HUES64 (cell line): ENCODE results near the gene UHRF2.
"Not testable (repeated sequence)": the region's sequence is repeated elsewhere in the genome, so short reads cannot be mapped to it uniquely, and the experiment has no call there.

Source experiments
- H3K27ac ChIP-seq: 2 replicates; pipeline ENCODE4 v1.7.0; 2013; ENCODE audit warnings: low read depth, low read length, inconsistent platforms
- H3K27me3 ChIP-seq: 2 replicates; pipeline ENCODE4 v1.6.1; 2013; ENCODE audit warnings: mild to moderate bottlenecking, low read length; ENCODE audit not compliant: insufficient read depth
- H3K36me3 ChIP-seq: 2 replicates; pipeline ENCODE4 v1.6.1; 2013; ENCODE audit warnings: mild to moderate bottlenecking, low read length; ENCODE audit not compliant: insufficient read depth
- H3K4me1 ChIP-seq: 2 replicates; pipeline ENCODE4 v1.6.1; 2013; ENCODE audit warnings: mild to moderate bottlenecking, low read length, moderate library complexity; ENCODE audit not compliant: insufficient read depth
- H3K4me3 ChIP-seq: 2 replicates; pipeline ENCODE4 v1.5.1; 2013; ENCODE audit warnings: mild to moderate bottlenecking, low read length, moderate library complexity
- H3K9ac ChIP-seq: 2 replicates; pipeline ENCODE4 v1.6.1; 2013; ENCODE audit warnings: mild to moderate bottlenecking, low read depth, low read length
- H3K9me3 ChIP-seq: 2 replicates; pipeline ENCODE4 v1.6.1; 2013; ENCODE audit warnings: low read depth, low read length; ENCODE audit not compliant: insufficient read depth
- whole genome bisulfite sequencing: fragments of 150-250, 120-280 bp; methylation state at CpG from one replicate; pipeline ENCODE4 v1.1.7; 2013; ENCODE audit warnings: missing lambda C conversion rate; 5-methylcytosine and 5-hydroxymethylcytosine counted together

The UHRF2 gene

DNA sequence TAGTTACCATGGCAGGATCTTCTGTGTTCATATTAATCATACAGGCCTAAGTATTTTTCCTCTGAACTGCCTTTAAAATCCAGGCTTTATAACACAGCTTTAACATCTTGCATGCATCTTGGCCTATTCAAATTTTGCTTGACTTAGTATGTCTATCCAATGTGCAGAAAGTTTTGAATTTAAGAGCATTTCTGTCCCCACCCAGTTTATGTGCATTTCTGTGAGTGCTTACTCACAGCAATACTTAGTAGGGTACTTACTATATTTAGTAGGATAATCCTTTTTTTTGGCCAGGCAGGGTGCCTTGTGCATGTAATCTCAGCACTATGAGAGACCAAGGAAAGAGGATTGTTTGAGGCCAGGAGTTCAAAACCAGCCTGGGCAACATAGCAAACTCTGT lies 18.0 kb downstream of the UHRF2 start:
- Histone ChIP-seq H3K4me1 (no peaks in the 10 kb centered on the region), H3K27ac (no peak overlapping the region), H3K4me3 (no peak overlapping the region), H3K9me3 (no peaks in the 10 kb centered on the region), H3K27me3 (no peaks in the 10 kb centered on the region), H3K36me3 (peaks cover 18% of the 10 kb centered on the region), H3K9ac (no peak overlapping the region)

DNA sequence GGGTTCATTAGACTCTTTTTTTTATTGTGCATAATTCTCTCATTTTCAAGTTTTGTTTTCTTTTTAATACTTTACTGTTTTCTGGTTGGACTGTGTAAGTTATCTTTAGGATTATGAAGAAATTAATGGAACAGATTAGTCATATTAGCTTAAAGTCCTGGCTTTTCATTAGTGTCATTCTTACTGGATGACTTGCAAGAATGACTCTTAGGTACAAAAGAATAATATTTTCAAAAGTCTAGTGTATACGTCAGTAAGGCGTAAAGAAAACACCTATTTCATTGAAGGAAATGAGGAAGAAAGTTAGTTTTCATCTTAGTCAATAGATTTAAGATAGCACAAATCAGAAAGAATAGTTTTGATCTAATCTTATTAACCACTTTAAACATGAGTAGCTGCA lies 20.4 kb downstream of the UHRF2 start:
- H3K9me3 ChIP-seq: no peaks in the 10 kb centered on the region
- no peaks in the 10 kb centered on the region for H3K4me1 ChIP-seq
- H3K27ac ChIP-seq: no peak overlapping the region
- H3K36me3 ChIP-seq: peaks cover 29% of the 10 kb centered on the region
- H3K27me3 ChIP-seq: no peaks in the 10 kb centered on the region
- no peak overlapping the region for H3K9ac ChIP-seq
- WGBS: 100% methylated on average over 2 of the region's 2 CpGs
- no peak overlapping the region for H3K4me3 ChIP-seq

DNA sequence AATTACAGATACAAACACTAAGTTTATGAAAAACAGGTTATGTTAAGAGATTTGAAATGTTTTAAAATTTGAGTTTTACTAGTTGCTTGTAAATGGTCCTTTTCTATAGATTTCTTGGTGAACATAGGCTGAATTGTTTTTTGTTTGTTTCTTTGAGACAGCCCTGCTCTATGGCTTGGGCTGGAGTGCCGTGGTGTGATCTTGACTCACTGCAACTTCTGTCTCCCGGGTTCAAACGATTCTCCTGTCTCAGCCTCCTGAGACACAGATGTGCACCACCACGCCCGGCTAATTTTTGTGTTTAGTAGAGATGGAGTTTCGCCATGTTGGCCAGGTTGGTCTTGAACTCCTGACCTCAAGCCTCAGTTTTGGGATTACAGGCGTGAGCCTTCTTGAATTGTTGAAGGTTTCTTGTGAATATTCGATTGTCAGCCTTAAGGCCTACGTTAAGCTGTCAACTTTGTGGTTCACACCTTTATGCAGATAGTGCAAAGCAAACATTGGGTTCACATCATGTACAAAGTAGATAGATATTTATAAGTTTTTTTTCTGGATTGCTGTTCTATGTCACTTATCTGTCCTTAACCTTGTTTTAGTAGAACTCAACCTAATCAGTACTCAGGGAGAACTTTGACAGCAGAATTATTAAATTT lies 26.2 kb downstream of the UHRF2 start:
- peaks cover 30% of the 10 kb centered on the region for H3K36me3 ChIP-seq
- H3K4me1 ChIP-seq: 0 out of 2 replicates have a peak, but pooled peaks cover 3% of the 10 kb centered on the region
- H3K9me3 ChIP-seq: no peaks in the 10 kb centered on the region
- WGBS: 96% methylated on average over 9 of the region's 9 CpGs
- H3K9ac ChIP-seq: no peak overlapping the region
- H3K4me3 ChIP-seq: no peak overlapping the region
- no peak overlapping the region for H3K27ac ChIP-seq
- no peaks in the 10 kb centered on the region for H3K27me3 ChIP-seq

DNA sequence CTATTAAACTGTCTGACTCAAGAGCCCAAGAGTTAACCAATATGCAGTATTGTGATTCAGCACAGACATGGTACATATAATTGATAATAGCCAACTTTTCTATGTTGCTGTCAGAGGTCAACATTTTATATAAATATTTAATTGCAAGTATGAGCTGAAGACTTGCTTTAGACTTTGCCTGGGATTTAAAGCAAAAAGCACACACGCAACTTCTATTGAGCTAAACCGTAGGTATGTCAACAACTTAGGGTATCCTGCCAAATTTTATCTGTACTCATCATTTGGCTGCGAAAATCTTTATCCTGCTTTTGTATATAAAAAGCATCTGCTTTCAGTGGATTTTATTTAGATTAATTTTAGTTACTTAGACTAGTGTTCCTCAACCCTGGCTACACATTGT lies 27.4 kb downstream of the UHRF2 start:
- WGBS: 89% methylated on average over 3 of the region's 3 CpGs
- Histone ChIP-seq H3K36me3 (peaks cover 25% of the 10 kb centered on the region), H3K27me3 (no peaks in the 10 kb centered on the region), H3K27ac (no peak overlapping the region), H3K9me3 (no peaks in the 10 kb centered on the region), H3K4me3 (no peak overlapping the region), H3K9ac (no peak overlapping the region), H3K4me1 (0 out of 2 replicates have a peak, but pooled peaks cover 3% of the 10 kb centered on the region)

GRCh38 chr9:6441269-6441668 lies 28.3 kb downstream of the UHRF2 start:
- Histone ChIP-seq H3K4me1 (0 out of 2 replicates have a peak, but pooled peaks cover 3% of the 10 kb centered on the region), H3K27ac (no peak overlapping the region), H3K4me3 (no peak overlapping the region), H3K36me3 (peaks cover 25% of the 10 kb centered on the region), H3K27me3 (no peaks in the 10 kb centered on the region), H3K9me3 (no peaks in the 10 kb centered on the region), H3K9ac (no peak overlapping the region)
- WGBS: no CpG with 5 or more reads among the region's 1 CpG

DNA sequence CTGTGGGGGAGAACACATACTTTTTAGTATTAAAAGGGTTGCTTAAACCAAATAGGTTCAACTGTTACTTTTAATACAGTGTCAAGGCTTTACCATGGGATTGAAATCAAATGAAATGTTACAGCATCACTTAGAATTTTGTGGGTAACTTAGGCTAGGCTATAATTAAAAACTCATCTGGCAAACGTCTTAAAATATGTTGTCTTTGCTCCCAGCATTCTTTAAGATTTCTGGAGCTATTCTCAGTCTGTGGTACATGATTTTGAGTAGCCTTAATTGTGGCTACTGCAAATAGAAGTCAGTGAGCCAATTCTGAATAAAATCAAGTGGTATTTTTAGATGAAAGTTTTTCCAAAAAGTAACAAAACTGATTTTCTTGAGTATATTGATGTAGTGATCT lies 30.7 kb downstream of the UHRF2 start:
- Histone ChIP-seq H3K4me1 (peaks cover 3% of the 10 kb centered on the region; the same call in 1 of the 2 replicates), H3K4me3 (no peak overlapping the region), H3K27ac (no peak overlapping the region), H3K9ac (no peak overlapping the region), H3K36me3 (peaks cover 6% of the 10 kb centered on the region; the same call in 1 of the 2 replicates), H3K27me3 (no peaks in the 10 kb centered on the region), H3K9me3 (no peaks in the 10 kb centered on the region)
- 91% methylated on average over 1 of the region's 1 CpG for WGBS

DNA sequence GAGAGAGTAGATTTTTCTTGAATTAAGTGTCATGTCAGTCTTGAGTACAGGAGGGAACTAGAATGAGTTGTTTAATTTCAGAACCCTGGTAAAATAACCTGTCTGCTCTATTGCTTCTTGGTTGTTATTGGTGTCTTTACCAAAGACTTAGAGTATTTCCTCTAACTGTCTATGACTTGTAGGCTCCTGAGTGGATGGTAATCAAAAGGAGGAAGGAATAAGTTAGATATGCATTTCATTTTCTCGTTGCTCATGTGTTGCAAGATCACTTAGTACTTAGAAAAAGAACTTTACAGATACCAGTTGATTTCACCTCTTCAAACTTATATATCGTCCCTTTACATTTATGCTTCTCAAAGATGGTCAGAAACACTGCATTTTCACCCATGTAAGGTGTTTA lies 31.1 kb downstream of the UHRF2 start:
- H3K4me3 ChIP-seq: no peak overlapping the region
- H3K9me3 ChIP-seq: no peaks in the 10 kb centered on the region
- no peaks in the 10 kb centered on the region for H3K27me3 ChIP-seq
- peaks cover 6% of the 10 kb centered on the region; the same call in 1 of the 2 replicates for H3K4me1 ChIP-seq
- no peak overlapping the region for H3K27ac ChIP-seq
- H3K36me3 ChIP-seq: peaks cover 5% of the 10 kb centered on the region; the same call in 1 of the 2 replicates
- no peak overlapping the region for H3K9ac ChIP-seq
- WGBS: 96% methylated on average over 2 of the region's 2 CpGs

DNA sequence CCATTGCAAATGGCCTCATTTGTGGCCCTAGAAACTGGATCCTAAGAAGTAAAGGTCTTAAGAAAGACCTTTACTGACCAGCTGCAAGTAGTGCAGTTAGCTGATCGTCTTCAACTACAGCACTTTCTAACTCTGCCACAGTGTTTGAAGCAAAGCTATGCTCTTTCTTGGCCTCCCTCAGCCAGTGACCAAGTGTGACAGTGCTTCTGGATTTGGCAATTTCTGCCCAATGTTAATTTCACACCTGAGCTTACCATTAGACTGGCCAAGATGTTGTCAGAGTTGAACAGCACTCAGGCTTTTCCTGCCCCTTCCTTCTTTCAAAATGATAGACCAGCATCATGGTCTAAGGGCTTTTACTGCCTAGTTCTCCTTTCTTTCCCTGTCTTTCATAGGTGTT lies 36.1 kb downstream of the UHRF2 start:
- H3K9me3 ChIP-seq: no peaks in the 10 kb centered on the region
- no peak overlapping the region for H3K9ac ChIP-seq
- H3K27me3 ChIP-seq: no peaks in the 10 kb centered on the region
- H3K27ac ChIP-seq: no peak overlapping the region
- H3K4me1 ChIP-seq: peaks cover 11% of the 10 kb centered on the region
- H3K4me3 ChIP-seq: no peak overlapping the region
- 89% methylated on average over 1 of the region's 1 CpG for WGBS
- no peaks in the 10 kb centered on the region for H3K36me3 ChIP-seq

- H3K4me3 ChIP-seq: no peak overlapping the region
- H3K9me3 ChIP-seq: no peaks in the 10 kb centered on the region
- no peak overlapping the region for H3K9ac ChIP-seq
- peaks cover 11% of the 10 kb centered on the region for H3K4me1 ChIP-seq
- H3K27me3 ChIP-seq: no peaks in the 10 kb centered on the region
- H3K27ac ChIP-seq: no peak overlapping the region
- H3K36me3 ChIP-seq: no peaks in the 10 kb centered on the region
These were observed 36.6 kb downstream of the UHRF2 start for GRCh38 chr9:6449645-6450044.

DNA sequence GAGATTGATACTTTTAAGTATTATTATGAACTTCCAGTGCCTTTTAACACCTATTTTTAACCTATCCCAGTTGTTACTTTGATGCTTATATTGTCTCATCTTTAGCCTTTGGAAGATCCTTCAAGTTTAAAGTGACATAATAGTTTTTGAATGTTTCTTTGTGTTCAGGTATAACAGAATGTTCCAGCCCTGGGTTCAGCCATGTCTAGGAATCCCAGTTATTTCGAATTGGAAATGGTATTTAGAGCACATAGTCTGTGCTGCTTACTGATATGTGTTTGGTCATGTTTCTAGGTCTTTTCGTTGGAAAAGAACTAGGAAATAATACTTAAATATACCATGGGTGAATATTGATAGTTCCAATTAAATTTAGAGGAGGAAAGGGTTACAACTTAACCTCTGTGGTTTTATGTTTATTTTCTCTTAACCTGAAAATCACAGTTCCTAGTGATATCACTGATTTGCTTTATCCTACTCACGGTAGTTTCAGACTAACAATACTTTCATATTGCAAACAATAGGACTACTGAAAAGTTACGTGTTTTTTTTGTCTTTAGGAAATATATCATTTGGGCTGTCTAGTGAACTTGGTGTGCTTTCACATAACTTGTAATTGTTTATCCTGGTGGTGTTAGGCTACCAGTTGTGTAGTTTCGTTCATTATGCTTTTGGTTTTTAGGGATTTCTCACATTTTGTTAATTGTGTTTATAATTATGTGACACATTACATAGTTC lies 37.8 kb downstream of the UHRF2 start:
- Histone ChIP-seq H3K9me3 (no peaks in the 10 kb centered on the region), H3K9ac (no peak overlapping the region), H3K36me3 (no peaks in the 10 kb centered on the region), H3K27ac (no peak overlapping the region), H3K27me3 (no peaks in the 10 kb centered on the region), H3K4me1 (peaks cover 11% of the 10 kb centered on the region), H3K4me3 (no peak overlapping the region)
- 85% methylated on average over 5 of the region's 5 CpGs for WGBS

GRCh38 chr9:6455292-6455691 lies 42.3 kb downstream of the UHRF2 start:
- H3K9me3 ChIP-seq, H3K4me1 ChIP-seq, H3K9ac ChIP-seq, H3K27ac ChIP-seq, H3K27me3 ChIP-seq, H3K4me3 ChIP-seq, H3K36me3 ChIP-seq: not testable (repeated sequence)
- 100% methylated on average over 3 of the region's 4 CpGs for WGBS
